ENCODE results near the gene ZC3H13. TPM values are rescaled to one million over a fixed set of nuclear protein-coding genes. Genes with fewer than 3 reads are reported as not detected.

The ZC3H13 gene
- total and polyA plus RNA-seq, 10 of the 15 experiments (the other 5 are each of a cell fraction or from before 2014, with no cell fraction given), result 10.0 to 55.9 (median 25.4) TPM

- TF ChIP-seq FOXM1 (IDR thresholded peaks at IDR 0.05; ENCODE audit: low read depth, low read length), result no peak
- no peak for TF ChIP-seq CEBPB (IDR thresholded peaks at IDR 0.05; ENCODE audit: borderline replicate concordance in 1 of 2, low read depth in 2 of 2, low read length in 2 of 2)
- no peak for TF ChIP-seq NR2F1 (conservative IDR thresholded peaks at IDR 0.05)
- TF ChIP-seq SMC3 (IDR thresholded peaks at IDR 0.05; ENCODE audit: borderline replicate concordance, low read length), result no peak
- no peak for TF ChIP-seq E2F8 (IDR thresholded peaks at IDR 0.05; ENCODE audit: low read depth, partially characterized antibody)
- TF ChIP-seq HDGF (IDR thresholded peaks at IDR 0.05), result no peak
These were observed 4.9 kb upstream of the ZC3H13 start (continued) for GRCh38 chr13:46057256-46058015.

- RAD21 ChIA-PET (ENCODE audit: unreplicated experiment), result no interaction called here
- H3K9ac ChIP-seq (ENCODE audit: control insufficient read depth, insufficient read depth, low read length), result peak overlapping the region; percentile 95
- no peaks in the 10 kb centered on the region for H3K9me3 ChIP-seq (replicated peaks; ENCODE audit: control insufficient read depth, insufficient read depth, low read length)
- SMC1A ChIA-PET (ENCODE audit: uncharacterized antibody, unreplicated experiment), result interaction anchor here (1.4 to 2.2 kb wide), 2 partner anchors 9 to 19 kb away, joined by 5 to 6 read pairs; no protein-coding TSS in a partner anchor
- H3K4me2 ChIP-seq (ENCODE audit: control insufficient read depth, insufficient read depth), result peak overlapping the region; percentile 97
- POLR2A ChIA-PET, result interaction anchor here (0.8 to 0.9 kb wide), 2 partner anchors 19 to 65 kb away, joined by 3 read pairs; no protein-coding TSS in a partner anchor
- peaks cover 48% of the 10 kb centered on the region for H3K79me2 ChIP-seq (ENCODE audit: control insufficient read depth, insufficient read depth, low read length)
- intact Hi-C loops (cut with micrococcal nuclease; ENCODE audit: unreplicated experiment) (loop anchor here (2.0 to 5.0 kb wide), 3 partner anchors 47 to 129 kb away; partner anchors contain the start of gene LCP1), in situ Hi-C loops (cut with MboI) (no loop called here)
- no peaks in the 10 kb centered on the region for H3K36me3 ChIP-seq (ENCODE audit: control insufficient read depth in 2 of 2, insufficient read depth in 2 of 2, low read length in 1 of 2)
- no peaks in the 10 kb centered on the region for H3K4me1 ChIP-seq (ENCODE audit: control insufficient read depth, insufficient read depth, low read length)
- no peaks in the 10 kb centered on the region for H4K20me1 ChIP-seq (ENCODE audit: control insufficient read depth, insufficient read depth)
- FAIRE-seq, result no peak
- no peak for DNase-seq (ENCODE audit: low read depth, low spot score)
- WGBS (ENCODE audit: insufficient coverage, insufficient replicate concordance, low lambda C conversion rate, missing lambda C conversion rate), result 47% methylated on average over 18 of the region's 18 CpGs
- H3K4me3 ChIP-seq, result peak overlapping the region; percentile 95
- H2AFZ ChIP-seq (ENCODE audit: control insufficient read depth, low read depth, low read length), result peak overlapping the region; percentile 94
- BruUV-seq (replicated peaks), result TSS peak; percentile 87
- ATAC-seq, result no peak
- H3K27ac ChIP-seq (ENCODE audit: control insufficient read depth, insufficient read depth), result peak overlapping the region; percentile 91
- CTCF ChIA-PET, result interaction anchor here (1.4 kb wide), 1 partner anchor 10 kb away, joined by 4 read pairs; no protein-coding TSS in a partner anchor
- no peaks in the 10 kb centered on the region for H3K27me3 ChIP-seq (replicated peaks in 1 of 2; ENCODE audit: control insufficient read depth in 2 of 2, insufficient read depth in 2 of 2, low read length in 1 of 2)
- TF ChIP-seq ZBTB11 (CRISPR knock-in tag; IDR thresholded peaks at IDR 0.05), result no peak
- no peak for TF ChIP-seq GABPA (IDR thresholded peaks at IDR 0.05; ENCODE audit: low read depth)
- TF ChIP-seq CBFB (IDR thresholded peaks at IDR 0.05; ENCODE audit: low read depth), result no peak
- no peak for TF ChIP-seq POLR2AphosphoS2 (IDR thresholded peaks at IDR 0.05; ENCODE audit: low read depth, low read length)
- no peak for TF ChIP-seq RCOR1 (conservative IDR thresholded peaks at IDR 0.05; ENCODE audit: low read depth, low read length)
- no peak for TF ChIP-seq IRF5 (IDR thresholded peaks at IDR 0.05; ENCODE audit: borderline replicate concordance)
These were observed 841 bp upstream of the ZC3H13 start for GRCh38 chr13:46053162-46054012.
